Body of pancreas (tissue), 4 donors: ENCODE measurements around the gene COMT. TPM values are rescaled to one million over a fixed set of nuclear protein-coding genes. Genes with fewer than 3 reads are reported as not detected.

Experiments used
- ATAC-seq: fragments of 150-250 bp; one replicate; pipeline ENCODE4 v1.9.1; 2016
- DNase-seq, 4 donors: peaks; one replicate each; pipeline ENCODE4 v3.0.0-alpha.2; 2019
- H3K27ac ChIP-seq, 4 donors: fragments of 200-600 bp; sonication (generic); 1 replicate in 3 of 4; 2 replicates in 1 of 4; pipeline versions ENCODE4 v1.5.1 to v1.6.1; 2016 to 2019; ENCODE audit warnings: mild to moderate bottlenecking in 1 of 4, mixed read lengths in 1 of 4, moderate library complexity in 1 of 4
- H3K27me3 ChIP-seq, 2 donors: fragments of 200-600 bp; sonication (generic); one replicate each; pipeline ENCODE4 v1.6.0; 2016; ENCODE audit warnings: mild to moderate bottlenecking in 1 of 2
- H3K36me3 ChIP-seq, 2 donors: fragments of 200-600 bp; sonication (generic); replicated peaks in 1 of 2; 2 replicates each; pipeline ENCODE4 v1.5.1; 2016; ENCODE audit warnings: low read depth in 2 of 2; ENCODE audit not compliant: insufficient read depth in 1 of 2
- H3K4me1 ChIP-seq: fragments of 200-600 bp; sonication (generic); one replicate; pipeline ENCODE4 v1.6.0; 2016
- H3K4me3 ChIP-seq, 2 donors: fragments of 200-600 bp; sonication (generic); 1 replicate in 1 of 2; 2 replicates in 1 of 2; pipeline ENCODE4 v1.5.1; 2016 to 2019
- H3K9me3 ChIP-seq, 3 donors: fragments of 200-600 bp; sonication (generic); 1 replicate in 2 of 3; 2 replicates in 1 of 3; pipeline ENCODE4 v1.5.1; 2016
- CTCF ChIP-seq, 7 experiments: fragments of 450-650 bp in 4 of 7; fragments of 200-600 bp in 3 of 7; sonication (generic) in 3 of 7; IDR thresholded peaks; one replicate each; pipeline ENCODE4 v1.5.1; 2016 to 2019; ENCODE audit warnings: antibody characterized with exemption in 7 of 7
- POLR2A ChIP-seq, 3 donors: fragments of 450-650 bp; IDR thresholded peaks; one replicate each; pipeline ENCODE4 v1.6.1; 2016; ENCODE audit warnings: antibody characterized with exemption in 3 of 3, mild to moderate bottlenecking in 2 of 3
- WGBS, 2 donors: methylation state at CpG; one replicate each; pipeline ENCODE4 v1.1.5; 2017; 5-methylcytosine and 5-hydroxymethylcytosine counted together
- intact Hi-C: fragments of 100-400 bp; cut with DNase I; formaldehyde crosslinking; loops from one replicate; pipeline ENCODE4 v1.15.1; 2023
- total RNA-seq, 2 donors: library from RNA; depleted of rRNA; stranded (reverse); fragments of >200 nt; gene quantifications; one replicate each; pipeline ENCODE4 v1.1.0, GENCODE V29; 2016

The COMT gene
- total RNA-seq, 2 donors from 2014 or later: 85.6 to 98.2 TPM

DNA sequence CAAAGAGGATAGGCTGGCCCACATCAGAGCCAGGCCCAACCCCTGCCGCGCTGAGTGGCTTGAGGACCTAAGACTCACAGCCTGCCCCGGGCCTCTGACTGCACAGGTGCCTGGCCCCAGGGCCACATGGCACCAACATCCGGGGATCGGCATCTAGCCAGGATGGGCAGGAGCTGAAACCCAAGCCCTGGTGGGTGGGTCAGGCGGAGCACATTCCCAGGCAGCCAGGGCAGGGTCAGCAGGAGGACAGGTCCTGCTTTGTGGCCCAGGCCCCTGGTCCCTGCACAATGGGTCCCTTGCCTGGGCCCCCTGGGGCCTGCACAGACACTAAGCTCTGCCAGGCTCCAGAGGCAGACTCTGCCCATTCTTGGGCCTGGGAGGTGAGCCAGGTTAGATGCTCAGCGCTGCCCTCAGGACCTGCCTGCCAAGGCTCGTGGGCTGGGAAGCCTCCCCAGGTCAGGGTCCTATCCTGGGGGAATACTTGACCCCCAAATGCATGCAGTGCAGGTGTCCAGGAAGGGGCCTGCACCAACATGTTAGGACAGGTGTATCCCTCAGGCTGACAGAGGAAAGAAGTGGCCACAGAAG lies 41.5 kb downstream of the COMT start:
- ATAC-seq (no peak), DNase-seq (no peak)
- 90% methylated on average over 2 to 8 of the region's 8 CpGs for WGBS, 2 donors
- intact Hi-C loops: no loop called here
- H3K27me3 ChIP-seq: no peaks in the 10 kb centered on the region
- no peaks in the 10 kb centered on the region for H3K36me3 ChIP-seq
- TF ChIP-seq CTCF (IDR thresholded peaks at IDR 0.05) (no peak), POLR2A (IDR thresholded peaks at IDR 0.05) (no peak)
- no peak overlapping the region for H3K4me3 ChIP-seq
- no peaks in the 10 kb centered on the region for H3K9me3 ChIP-seq
- H3K27ac ChIP-seq: no peak overlapping the region
- H3K4me1 ChIP-seq: peaks cover 23% of the 10 kb centered on the region

- no peak for ATAC-seq
- Histone ChIP-seq H3K27me3 (no peaks in the 10 kb centered on the region), H3K4me3 (no peak overlapping the region), H3K9me3 (no peaks in the 10 kb centered on the region), H3K36me3 (no peaks in the 10 kb centered on the region), H3K4me1 (peaks cover 23% of the 10 kb centered on the region), H3K27ac (no peak overlapping the region)
- no peak for DNase-seq
- TF ChIP-seq POLR2A (IDR thresholded peaks at IDR 0.05): no peak
- no peak for TF ChIP-seq CTCF (IDR thresholded peaks at IDR 0.05)
- 80 to 84% methylated on average over 5 of the region's 5 CpGs for WGBS, 2 donors
- intact Hi-C loops: no loop called here
Measured at GRCh38 chr22:19983741-19984140, 42.2 kb downstream of the COMT start.

DNA sequence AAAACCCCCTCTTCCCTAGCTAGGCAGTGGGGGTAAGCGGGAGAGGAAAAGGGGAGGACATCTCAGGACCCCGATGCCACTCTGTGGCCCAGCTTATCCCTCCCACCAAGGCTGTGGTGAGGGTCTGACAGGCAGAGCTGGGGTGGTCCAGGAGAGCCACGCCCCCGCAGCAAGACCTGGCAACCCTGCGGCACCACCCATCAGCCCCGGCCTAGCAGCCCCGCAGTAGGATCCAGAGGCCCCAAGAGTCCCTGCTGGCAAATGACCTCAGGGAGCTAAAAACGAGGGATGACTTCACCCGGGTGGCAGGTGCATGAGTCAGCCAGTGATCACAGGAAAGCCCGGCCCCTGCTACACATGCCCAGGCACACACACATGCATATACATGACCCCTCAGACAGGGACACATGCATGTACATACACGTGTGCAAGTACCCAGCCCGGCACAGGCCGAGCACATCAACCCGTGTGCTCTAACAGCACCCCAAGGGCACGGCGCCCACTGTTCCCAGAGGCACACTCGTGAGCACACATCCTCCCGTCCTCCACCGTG lies 42.7 kb downstream of the COMT start:
- peak in 3 of 4 donors; percentile 39 to 62 (median 55) for DNase-seq
- Histone ChIP-seq H3K4me1 (peaks cover 23% of the 10 kb centered on the region), H3K36me3 (no peaks in the 10 kb centered on the region), H3K27me3 (no peaks in the 10 kb centered on the region), H3K9me3 (no peaks in the 10 kb centered on the region), H3K27ac (no peak overlapping the region), H3K4me3 (no peak overlapping the region)
- ATAC-seq: no peak
- intact Hi-C loops: no loop called here
- WGBS, 2 donors: 80 to 85% methylated on average over 14 to 18 of the region's 19 CpGs
- TF ChIP-seq CTCF (IDR thresholded peaks at IDR 0.05) (no peak), POLR2A (IDR thresholded peaks at IDR 0.05) (no peak)

DNA sequence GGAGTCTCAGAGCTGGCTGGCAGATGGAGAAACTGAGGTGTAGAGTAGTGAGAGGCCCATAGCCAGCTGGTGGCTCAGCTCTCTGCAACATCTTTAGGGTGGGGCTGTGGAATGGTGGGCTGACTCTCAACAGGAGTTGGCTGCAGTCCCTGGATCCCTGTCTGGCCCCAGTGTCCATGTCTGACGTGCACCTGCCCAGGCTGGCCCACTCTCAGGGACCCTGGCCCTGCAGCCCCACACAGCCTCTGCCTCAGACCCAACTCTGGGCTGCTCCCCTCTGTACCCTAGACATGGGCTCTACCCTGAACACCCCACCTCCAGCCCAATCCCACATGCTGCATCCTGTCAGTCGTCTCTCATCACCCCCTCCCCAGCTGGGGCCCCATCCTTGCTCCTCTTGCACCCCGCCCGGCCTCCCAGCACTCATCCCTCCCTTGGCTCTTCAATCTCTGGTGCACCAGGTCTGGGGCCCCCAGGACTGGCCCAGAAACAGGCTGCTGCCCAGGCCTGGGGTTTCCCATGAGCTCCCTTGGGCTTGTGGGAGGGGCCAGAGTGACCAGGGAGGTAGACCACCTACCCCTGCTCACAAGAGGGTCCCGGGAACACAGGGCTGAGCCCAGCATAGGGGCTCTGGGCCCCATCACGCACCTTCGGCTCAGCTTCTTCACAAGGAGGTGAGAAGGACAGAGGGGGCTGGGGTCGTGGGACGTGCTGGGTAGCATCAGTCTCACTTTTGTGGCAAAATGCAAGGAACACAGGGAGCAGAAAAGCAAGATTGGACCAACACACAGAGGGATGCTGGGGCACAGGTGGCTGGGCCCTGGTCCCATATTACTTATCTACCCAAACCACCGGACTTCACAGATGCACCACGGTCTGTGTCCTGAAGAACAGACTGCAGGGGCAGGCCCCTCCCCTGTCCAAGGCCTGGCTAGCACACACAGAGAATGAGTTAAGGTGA lies 43.6 kb downstream of the COMT start:
- Histone ChIP-seq H3K9me3 (no peaks in the 10 kb centered on the region), H3K4me1 (peaks cover 23% of the 10 kb centered on the region), H3K27ac (no peak overlapping the region), H3K27me3 (no peaks in the 10 kb centered on the region), H3K36me3 (no peaks in the 10 kb centered on the region), H3K4me3 (no peak overlapping the region)
- TF ChIP-seq CTCF (IDR thresholded peaks at IDR 0.05): no peak
- TF ChIP-seq POLR2A (IDR thresholded peaks at IDR 0.05): no peak
- DNase-seq (no peak), ATAC-seq (no peak)
- WGBS, 2 donors: 80 to 90% methylated on average over 8 to 11 of the region's 11 CpGs
- intact Hi-C loops: no loop called here
